Testis (tissue), 3 donors: ENCODE measurements around the gene MGA. TPM values are rescaled to one million over a fixed set of nuclear protein-coding genes. Genes with fewer than 3 reads are reported as not detected.

Experiments used
- DNase-seq: peaks from one replicate; pipeline ENCODE4 v3.0.0-alpha.2; 2019
- H3K27ac ChIP-seq, 2 donors: fragments of 200-600 bp; sonication (generic); one replicate each; pipeline ENCODE4 v1.5.1; 2019
- H3K27me3 ChIP-seq: fragments of 200-600 bp; sonication (generic); one replicate; pipeline ENCODE4 v1.5.1; 2019
- H3K36me3 ChIP-seq: fragments of 200-600 bp; sonication (generic); one replicate; pipeline ENCODE4 v1.5.1; 2017; ENCODE audit warnings: low read depth; ENCODE audit errors: missing control alignments
- H3K4me1 ChIP-seq: fragments of 200-600 bp; sonication (generic); one replicate; pipeline ENCODE4 v1.5.1; 2019
- H3K4me3 ChIP-seq, 2 donors: fragments of 200-600 bp; sonication (generic); one replicate each; pipeline ENCODE4 v1.5.1; 2017 to 2019
- H3K9me3 ChIP-seq: fragments of 200-600 bp; sonication (generic); one replicate; pipeline ENCODE4 v1.5.1; 2017
- CTCF ChIP-seq, 3 experiments: fragments of 450-650 bp in 2 of 3; fragments of 200-600 bp in 1 of 3; sonication (generic) in 1 of 3; IDR thresholded peaks; one replicate each; pipeline ENCODE4 v1.5.1; 2016 to 2019; ENCODE audit warnings: antibody characterized with exemption in 3 of 3, mild to moderate bottlenecking in 2 of 3, moderate library complexity in 1 of 3
- POLR2A ChIP-seq: fragments of 450-650 bp; IDR thresholded peaks from one replicate; pipeline ENCODE4 v1.6.1; 2017; ENCODE audit warnings: antibody characterized with exemption, mild to moderate bottlenecking, moderate library complexity
- WGBS, 2 donors: methylation state at CpG; one replicate each; pipeline ENCODE4 v1.1.5; 2018; 5-methylcytosine and 5-hydroxymethylcytosine counted together
- intact Hi-C: fragments of 100-400 bp; cut with DNase I; formaldehyde crosslinking; loops from one replicate; pipeline ENCODE4 v1.15.1; 2023; ENCODE audit warnings: low total_unique reads
- polyA plus RNA-seq: library from polyadenylated mRNA; stranded (reverse); fragments of 350-450 nt; fragmentation: Illumina TruSeq; extraction: RNeasy Lipid Tissue Mini Kit (QIAGEN cat#74804); gene quantifications from one replicate; pipeline ENCODE4 v1.2.3, GENCODE V29; 2014; ENCODE audit warnings: low read depth, low replicate concordance; ENCODE audit not compliant: insufficient read depth
- total RNA-seq, 2 donors: library from RNA; depleted of rRNA; stranded (reverse); fragments of >200 nt; gene quantifications; one replicate each; pipeline ENCODE4 v1.2.3, GENCODE V29; 2016

Gene MGA
- total and polyA plus RNA-seq, 3 donors from 2014 or later: 20.3 to 90.2 (median 78.1) TPM

- Histone ChIP-seq H3K27ac (peak overlapping the region in 1 of 2 donors; percentile 44), H3K36me3 (no peaks in the 10 kb centered on the region), H3K9me3 (no peaks in the 10 kb centered on the region), H3K4me1 (peaks cover 11% of the 10 kb centered on the region), H3K27me3 (no peaks in the 10 kb centered on the region), H3K4me3 (no peak overlapping the region)
- TF ChIP-seq POLR2A: no peak
- TF ChIP-seq CTCF (IDR thresholded peaks at IDR 0.05): no peak
- 77 to 91% methylated on average over 4 of the region's 4 CpGs for WGBS, 2 donors
- intact Hi-C loops: no loop called here
- no peak for DNase-seq
Observed at GRCh38 chr15:41692049-41692448, 31.8 kb downstream of the MGA start.

DNA sequence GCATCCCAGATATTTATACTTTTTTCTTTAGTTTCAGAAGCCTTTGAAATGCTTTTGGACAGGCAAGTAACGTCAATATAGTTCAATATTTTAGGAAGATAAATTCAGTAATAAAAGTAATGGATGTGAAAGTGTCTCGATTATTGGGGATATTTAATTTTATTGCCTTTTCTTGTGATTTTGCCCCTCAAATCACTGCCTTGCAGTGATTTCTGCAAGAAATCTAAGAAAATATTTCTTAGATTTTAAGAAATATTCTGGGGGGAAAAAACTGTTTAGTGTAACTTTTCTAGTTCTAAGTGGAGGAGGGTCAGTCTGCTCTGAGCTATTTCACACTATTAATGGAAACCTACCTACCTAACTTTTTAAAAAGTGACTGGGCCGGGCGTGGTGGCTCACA is 33.6 kb downstream of the MGA start:
- Histone ChIP-seq H3K27me3 (no peaks in the 10 kb centered on the region), H3K4me1 (peaks cover 11% of the 10 kb centered on the region), H3K27ac (no peak overlapping the region), H3K36me3 (no peaks in the 10 kb centered on the region), H3K9me3 (no peaks in the 10 kb centered on the region), H3K4me3 (no peak overlapping the region)
- 82 to 93% methylated on average over 4 of the region's 4 CpGs for WGBS, 2 donors
- TF ChIP-seq CTCF (IDR thresholded peaks at IDR 0.05): no peak
- TF ChIP-seq POLR2A: no peak
- no peak for DNase-seq
- intact Hi-C loops: no loop called here

GRCh38 chr15:41695750-41696436 is 35.7 kb downstream of the MGA start:
- no peak overlapping the region for H3K27ac ChIP-seq
- H3K9me3 ChIP-seq: no peaks in the 10 kb centered on the region
- peaks cover 11% of the 10 kb centered on the region for H3K4me1 ChIP-seq
- peak; percentile 61 for DNase-seq
- 48 to 54% methylated on average over 8 of the region's 8 CpGs for WGBS, 2 donors
- no peaks in the 10 kb centered on the region for H3K36me3 ChIP-seq
- TF ChIP-seq CTCF (IDR thresholded peaks at IDR 0.05) (no peak), POLR2A (no peak)
- intact Hi-C loops: no loop called here
- H3K4me3 ChIP-seq: no peak overlapping the region
- H3K27me3 ChIP-seq: no peaks in the 10 kb centered on the region

- 92 to 95% methylated on average over 2 of the region's 2 CpGs for WGBS, 2 donors
- intact Hi-C loops: no loop called here
Observed at GRCh38 chr15:41698779-41699178, 38.6 kb downstream of the MGA start.

More at GRCh38 chr15:41698779-41699178, 38.6 kb downstream of the MGA start:
- Histone ChIP-seq H3K4me3 (no peak overlapping the region), H3K27ac (no peak overlapping the region), H3K27me3 (no peaks in the 10 kb centered on the region), H3K4me1 (no peaks in the 10 kb centered on the region), H3K9me3 (no peaks in the 10 kb centered on the region), H3K36me3 (no peaks in the 10 kb centered on the region)
- no peak for TF ChIP-seq CTCF (IDR thresholded peaks at IDR 0.05)
- TF ChIP-seq POLR2A: no peak
- no peak for DNase-seq
